ENCODE data around the gene MCC.

MCC gene

DNA sequence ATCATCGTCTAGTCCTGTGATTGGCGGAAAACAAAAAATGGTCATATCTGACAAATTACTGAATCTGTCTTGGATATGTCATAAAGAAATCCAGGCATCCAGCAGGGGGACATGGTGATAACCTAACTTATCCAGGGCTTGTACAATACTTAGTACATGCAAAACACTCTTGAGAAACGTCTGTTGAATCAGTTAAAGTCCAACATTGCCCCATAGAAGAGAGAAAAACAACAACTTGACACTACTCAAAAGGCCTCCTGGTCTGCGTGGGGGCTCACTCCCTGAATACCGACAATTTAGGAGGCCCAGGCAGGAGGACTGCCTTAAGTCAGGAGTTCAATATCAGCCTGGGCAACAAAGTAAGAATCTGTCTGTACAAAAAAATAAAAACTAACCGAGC lies 294.1 kb downstream of the MCC start:
- no peak for DNase-seq

DNA sequence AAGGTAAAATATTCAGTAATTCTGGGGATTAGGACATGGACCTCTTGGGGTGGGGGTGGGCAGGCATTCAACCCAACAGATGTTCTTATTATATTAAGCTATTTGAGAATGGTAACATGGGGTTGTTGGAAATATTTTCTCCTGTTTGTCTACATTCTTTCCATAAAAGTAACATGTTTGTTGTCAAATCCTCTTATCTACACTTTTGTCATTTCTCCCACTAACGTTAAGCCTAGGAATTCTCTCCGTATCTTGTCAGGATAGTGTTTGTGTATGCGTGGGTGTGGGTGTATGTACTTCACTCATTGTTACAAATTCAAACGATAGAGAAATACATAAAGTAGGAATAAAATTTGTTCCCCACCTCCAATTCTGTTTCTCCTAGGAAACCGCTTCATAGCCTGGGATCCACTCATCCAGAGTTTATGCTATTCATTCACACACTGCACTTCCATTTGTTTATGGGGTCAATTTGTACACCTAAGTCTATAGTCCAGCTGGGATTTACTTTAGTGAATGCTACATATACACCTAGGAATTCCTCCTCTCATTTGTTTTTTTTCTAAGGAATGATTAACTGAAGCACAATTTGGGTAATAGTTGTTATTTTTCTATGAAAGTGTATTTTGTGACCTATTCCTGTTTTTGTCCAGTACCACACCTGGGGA lies 294.8 kb downstream of the MCC start:
- DNase-seq: no peak

DNA sequence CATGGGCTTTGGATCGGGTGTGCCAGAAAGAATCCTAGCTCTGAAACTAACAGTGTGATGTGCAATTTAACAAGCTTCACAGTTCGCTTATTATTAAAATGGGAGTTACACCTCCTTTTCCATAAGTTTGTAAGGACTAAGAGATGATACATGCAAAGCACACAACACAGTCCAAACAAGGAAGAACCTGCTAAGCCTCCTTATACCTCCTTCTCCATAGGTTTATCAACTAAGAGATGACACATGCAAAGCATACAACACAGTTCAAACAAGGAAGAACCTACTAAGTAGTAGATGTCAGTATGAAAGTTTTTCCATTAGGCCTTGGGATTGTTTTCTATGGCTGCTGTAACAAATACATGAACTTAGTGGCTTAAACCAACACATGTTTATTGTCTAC lies 295.7 kb downstream of the MCC start:
- no peak for DNase-seq

DNA sequence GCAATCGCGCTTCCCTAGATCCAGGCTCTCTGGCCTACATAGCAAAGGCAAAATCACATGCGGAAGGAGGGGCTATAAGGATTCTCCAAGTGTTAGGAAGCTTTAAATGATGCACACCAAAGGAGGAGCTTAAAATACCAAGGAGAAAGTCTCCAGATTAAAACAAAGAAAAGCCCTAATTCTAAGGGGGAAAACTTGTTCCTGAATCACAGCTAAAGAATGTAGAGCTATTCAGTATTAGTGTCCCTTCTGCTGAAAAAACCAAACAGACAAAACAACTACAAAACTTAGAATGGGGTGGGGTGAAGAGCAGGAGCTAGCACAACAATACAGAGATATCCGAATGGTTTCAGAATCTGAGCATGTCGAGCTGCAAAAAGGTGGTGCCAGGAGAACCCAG lies 297.9 kb downstream of the MCC start:
- DNase-seq: no peak

DNA sequence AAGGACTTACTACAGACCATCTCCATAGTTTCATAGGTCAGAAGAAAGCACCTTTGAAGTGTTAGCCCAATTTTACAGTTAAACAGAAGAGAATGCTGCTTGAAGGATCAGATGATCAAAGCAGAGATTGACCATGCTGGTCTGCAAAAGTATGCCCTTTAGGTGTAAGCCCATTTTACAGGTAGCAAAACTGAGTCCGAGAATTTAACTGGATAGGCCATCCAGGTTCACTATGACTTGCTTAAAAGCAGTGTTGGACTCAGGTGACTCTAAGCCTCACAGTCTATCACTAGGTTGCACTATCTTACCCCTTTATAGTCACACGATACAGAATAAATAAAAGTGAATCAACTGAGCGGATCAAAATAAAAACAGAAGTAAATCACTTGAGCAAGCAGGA lies 299.0 kb downstream of the MCC start:
- DNase-seq: no peak

DNA sequence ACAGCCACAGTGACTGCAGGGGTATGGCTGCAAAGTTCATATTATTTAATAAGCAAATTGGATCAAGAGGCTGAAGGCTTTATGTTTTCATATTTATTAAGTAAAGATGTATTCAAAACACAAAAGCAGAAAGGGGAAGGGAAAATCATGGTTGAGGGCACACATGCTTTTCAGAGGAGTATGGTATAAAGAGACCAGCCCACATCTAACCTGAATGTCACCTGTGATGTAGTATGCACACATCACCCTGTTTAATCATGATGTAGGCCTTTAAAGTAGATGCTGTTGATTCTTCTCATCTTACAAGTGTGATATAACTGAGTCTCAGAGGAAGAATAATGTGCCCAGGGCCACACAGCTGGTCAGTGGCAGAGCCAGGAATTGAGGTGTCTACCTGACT lies 299.8 kb downstream of the MCC start:
- DNase-seq: no peak

DNA sequence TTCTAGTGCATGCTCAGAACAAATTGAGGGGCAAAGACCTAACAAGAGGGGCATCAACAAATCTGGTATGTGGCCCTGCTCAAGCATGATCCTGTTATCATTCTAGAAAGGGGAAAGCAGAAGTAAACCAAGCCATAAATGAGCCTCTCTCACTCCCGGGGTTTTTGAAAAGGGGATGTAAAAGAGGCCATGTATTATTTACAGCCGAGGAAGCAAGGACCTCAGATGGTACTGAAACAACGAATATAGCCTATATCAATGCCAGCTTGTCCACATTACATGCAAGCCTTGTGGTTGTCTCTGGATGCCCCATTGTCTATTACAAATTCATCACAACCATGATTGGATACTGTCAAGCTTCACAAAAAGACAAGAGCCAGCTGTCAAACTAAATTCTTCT lies 300.3 kb downstream of the MCC start:
- no peak for DNase-seq

DNA sequence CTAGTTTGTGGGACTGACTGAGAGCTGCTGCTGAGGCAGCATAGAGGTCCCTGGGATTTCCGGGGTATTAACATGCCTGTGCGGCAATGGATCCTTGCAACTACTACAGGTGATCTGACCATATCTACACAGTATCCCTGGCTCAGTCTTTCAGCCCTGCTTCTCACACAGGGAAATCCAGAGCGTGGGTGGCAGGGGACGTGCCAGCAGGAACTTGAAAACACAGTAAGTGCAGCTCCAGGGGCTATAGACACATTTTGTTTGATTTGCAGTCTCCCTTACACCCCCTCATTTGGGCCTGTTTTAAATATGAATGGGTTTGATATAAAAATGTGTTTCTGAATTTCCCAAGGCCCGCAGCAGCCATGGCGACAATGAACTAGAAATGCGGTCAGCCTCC lies 302.2 kb downstream of the MCC start:
- DNase-seq: no peak

DNA sequence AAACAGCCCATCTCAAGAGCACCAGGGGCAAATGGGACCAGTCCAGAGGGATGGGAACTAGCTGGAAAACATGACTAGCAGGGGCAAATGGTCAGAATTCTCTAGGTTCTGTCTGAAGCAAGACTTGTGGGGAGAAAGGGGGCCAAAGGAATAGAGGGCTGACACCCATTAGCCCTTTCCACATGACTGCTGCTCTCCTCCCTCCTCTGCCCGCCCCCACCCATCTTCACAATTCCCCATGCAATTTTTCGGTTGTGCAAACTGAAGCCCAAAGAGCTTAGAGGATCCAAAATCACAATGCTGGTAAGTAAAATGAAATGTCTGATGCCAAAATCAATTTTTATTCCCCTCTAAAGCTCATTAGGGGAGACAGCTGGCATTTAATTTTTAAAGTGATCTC lies 304.6 kb downstream of the MCC start:
- no peak for DNase-seq

DNA sequence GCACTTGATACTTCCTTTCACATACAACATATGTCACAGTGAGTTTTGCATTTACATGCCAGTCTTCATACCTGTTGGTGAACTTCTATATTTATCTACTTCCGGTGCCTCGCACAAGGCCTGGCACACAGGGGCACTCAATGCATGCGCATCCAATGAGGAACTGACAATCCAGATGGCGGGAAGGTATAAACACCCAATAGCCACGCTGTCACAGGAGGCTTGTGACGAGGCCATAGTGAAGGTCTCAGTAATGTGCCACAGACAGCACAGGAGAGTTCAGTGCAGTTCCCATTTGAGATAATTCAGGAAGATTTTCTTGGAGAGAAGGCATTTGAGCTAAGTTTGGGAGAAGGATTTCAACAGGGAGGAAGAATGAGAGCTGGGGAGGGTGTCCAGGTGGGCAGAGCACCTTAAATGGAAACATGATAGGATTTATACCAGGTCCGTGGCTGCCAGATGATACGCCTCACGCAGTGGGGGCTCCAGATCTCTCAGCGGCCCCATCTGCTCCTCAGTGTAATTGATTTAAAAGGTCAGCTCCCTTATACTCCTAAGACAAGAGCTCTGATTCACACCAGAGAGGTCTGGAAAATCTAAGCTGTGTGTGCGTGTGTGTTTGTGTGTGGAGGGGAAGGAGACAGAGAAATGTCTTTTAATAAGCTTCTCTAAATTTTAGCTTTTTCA lies 305.5 kb downstream of the MCC start:
- DNase-seq: no peak

DNA sequence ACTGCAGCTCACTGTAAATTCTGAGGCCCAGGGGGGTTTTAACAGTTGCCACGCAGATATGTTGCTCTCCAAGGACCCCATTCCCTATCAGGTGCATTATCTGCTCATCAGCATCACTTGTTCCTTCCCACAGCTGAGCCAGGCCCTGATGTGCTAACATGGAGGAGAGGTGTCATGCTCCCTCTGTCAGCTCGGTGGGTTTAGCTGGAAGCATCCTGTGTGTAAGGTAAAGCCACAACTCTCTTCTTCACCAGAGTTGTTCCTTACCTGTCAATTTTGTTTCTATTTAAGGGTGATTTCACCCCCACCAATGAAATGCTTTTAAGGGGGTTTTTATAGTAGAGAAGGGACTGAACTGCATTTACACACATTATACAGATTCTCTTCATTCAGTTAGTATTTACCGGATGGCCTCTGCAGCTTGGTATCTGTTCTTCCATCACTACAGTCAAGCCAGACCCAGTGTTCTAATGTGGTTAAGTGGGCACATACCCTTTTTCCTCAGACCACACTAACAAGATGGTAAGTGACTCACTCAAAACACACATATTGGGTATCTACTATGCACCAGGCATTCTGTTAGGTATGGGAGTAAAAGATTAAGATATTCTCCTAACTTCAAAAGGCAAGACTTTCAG lies 306.3 kb downstream of the MCC start:
- DNase-seq: no peak

DNA sequence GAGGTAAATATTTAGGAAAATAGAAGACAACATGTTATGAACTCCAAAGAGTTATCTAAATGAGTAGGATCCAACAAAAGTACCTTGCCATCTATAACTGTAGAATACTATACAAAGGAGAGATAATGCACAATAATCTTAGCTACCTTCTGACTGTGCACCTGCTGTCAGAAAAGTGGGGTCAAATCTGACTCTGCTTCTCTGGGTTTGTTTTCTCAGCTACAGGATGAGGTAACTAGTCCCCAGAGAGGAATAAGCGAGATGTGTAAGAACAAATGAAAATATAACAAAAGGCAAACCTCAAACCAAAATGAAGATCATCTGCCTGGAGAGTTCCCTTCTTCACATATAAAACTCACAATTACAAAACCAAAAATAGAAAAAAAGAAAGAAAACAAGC lies 306.8 kb downstream of the MCC start:
- no peak for DNase-seq

DNA sequence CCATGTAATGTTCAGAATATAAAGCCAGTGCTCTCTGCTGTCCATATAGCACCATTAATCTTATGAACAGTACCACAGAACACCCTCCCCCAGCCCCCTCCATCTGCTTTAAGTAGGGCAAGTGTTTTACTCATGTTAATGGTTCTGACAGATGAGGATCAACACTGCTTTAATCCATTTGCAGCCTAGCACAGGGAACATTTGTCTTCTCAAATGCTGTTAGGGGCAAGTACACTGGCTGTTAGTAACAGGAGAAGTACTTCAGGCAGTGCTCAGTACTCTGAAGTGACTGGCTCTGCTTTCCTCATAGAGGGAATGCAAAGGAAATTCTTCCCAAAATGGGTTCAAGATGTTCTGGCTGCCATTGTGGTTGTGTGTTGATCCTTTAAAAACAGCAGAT lies 309.1 kb downstream of the MCC start:
- DNase-seq: no peak

DNA sequence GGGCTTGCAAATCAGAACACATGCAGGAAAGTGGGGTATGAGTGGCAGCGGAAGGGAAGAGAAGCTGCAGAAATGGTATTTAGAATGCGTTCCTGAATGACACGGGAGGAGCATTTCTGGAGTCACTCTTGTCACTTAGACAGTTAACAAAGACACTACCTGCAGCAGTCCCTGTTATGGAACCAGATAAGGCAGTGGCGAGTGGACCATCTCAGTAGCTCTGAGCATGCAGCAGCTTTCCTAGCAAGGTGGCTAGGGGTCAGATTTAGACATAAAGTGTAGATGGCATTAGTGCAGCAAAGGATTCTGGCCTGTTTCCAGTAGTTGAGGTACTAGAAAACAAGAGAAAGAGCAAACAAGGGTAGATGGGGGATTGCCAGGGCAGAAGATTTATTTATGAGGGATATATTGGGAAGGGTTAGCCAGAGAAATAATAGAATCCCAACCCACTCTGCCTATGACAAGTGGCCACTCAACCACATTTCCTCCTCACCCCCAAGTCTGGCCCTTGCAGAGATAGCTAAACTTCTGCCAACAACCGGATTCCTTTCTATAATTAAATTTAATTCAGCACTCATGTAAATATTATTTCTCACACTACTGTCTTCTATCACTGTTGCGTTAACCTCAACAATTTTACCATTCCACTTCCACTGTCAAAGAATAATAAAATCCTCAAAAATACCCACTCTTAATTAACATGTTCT lies 310.0 kb downstream of the MCC start:
- no peak for DNase-seq

DNA sequence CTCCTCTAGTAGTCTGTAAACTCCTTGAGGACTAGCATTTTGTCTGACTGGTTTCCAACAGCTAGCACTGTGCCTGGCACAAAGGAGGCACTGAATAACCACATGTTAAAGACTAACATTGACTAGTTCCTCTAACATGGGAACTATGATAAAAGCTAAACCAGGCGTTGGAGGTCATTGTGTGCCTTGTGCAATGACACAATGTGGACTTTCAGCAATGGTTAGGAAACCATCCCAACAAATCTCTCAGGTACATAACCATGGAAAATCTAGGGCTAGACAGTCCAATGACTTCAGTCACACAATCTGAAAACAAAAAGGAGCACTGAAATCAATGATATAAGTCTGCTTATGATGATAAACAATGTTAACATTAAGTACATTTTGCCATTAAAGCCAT lies 311.0 kb downstream of the MCC start:
- DNase-seq: no peak

DNA sequence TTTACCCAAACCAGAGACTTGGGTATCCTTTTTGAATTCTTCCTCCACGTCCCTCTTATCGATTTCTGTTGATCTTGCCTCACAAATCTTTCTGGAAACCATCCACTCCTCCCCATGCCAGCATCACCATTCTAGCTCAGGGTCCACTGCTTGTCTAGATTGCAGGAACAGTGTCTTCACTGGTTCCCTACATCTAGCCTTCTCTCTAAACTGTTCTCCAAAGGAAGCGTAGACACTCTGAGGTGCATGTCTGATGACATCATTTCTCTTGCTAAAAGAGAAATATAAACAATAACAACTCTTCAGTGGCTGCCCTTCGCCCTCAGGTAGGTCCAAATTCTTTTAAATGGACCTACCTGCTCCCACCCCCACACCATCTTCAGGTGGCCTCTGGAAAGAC lies 311.5 kb downstream of the MCC start:
- no peak for DNase-seq

DNA sequence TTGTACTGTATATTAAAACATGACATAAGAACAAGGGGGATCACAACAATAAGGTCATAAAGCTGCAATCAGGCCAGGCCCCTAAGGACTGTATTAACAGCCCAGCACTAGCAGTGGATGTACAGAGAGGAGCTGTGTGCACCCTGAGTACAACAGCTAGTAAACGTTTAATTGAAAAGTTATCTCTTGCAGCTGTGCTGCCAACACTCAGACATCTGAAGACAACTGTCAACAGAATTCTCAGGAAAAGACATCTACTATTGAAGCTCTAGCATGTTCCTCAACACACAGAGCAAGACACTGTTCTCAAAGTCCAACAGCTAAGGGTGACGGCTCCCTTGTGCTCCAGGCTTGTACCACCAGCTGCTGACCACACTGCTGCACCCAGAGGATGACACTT lies 312.1 kb downstream of the MCC start:
- DNase-seq: no peak

DNA sequence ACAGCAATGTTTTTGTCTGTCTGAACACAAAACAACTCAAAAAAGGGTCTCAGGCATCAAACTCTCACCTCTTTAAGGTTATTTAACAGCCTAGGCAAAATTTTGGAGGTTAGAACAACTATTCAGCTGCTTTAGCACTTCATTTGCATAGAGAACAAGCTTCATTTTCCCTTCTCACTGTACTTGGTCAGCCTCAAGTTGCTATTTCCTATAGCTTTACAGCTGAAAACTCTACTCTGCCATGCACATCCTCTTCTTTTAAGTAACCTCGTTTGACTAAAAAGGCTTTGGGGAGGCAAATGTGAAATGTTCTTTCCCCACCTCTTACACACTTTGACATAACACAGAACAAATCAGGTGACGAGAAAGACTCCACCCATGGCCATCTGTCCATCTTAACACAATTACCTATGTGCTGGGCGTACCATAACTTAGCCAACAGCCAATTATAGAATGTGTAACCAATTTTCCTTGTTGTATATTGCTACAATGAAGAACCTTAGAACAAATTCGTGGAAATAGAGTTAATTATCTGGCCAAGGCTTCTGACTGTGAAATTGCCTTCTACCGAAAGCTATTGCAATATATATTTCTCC lies 315.9 kb downstream of the MCC start:
- no peak for DNase-seq

DNA sequence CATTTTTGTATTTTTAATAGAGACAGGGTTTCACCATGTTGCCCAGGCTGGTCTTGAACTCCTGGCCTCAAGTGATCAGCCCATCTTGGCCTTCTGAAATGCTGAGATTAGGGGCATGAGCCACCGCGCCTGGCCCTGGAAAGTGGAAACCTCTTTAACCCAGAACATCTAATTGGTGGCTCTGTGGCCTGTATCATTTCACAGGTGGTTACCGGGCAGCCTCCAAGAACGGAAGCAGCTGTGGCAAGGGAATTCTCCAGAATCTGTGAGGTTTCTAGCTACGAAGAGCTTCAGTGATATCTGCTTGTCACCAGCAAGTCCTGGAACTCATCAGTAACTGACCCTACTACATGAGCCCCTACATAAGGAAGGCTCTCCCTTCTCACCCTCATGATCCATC lies 316.7 kb downstream of the MCC start:
- no peak for DNase-seq

DNA sequence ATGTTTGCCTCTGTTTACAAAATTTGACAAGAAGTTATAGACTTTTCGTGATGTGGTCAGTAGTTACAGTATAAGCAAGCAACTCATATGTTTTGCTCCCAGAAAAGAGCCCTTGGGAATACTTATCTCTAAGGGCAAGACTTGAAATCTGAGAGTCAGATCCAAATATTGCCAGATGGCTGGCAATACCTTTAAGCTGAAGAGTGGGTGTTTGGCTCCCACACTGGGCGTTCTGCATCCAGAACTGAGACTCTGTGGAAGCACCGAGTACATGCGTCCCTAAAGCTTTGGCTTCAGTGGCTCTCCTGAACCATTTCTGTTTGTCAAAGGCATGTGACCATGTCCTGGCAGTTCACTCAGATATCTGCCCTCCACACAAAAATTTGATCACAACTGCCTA lies 317.5 kb downstream of the MCC start:
- DNase-seq: no peak

DNA sequence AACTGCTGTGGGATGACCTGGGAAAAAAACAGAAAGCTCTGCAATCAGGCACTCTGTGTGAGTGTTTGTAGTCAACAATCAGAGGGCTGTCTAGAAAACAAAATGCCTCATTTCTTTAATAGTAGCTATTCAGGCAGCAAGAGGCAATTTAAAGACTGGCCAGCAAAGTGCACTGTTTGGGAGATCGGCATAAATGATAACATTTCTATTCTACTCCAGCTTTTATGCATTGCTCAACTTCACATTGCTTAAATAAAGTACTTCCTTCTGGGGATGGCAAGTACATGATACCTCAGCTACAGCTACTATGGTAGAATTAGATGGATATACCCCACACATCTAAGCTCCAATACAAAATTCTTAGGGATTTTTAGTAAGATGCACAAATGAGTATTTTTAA lies 318.5 kb downstream of the MCC start:
- no peak for DNase-seq

DNA sequence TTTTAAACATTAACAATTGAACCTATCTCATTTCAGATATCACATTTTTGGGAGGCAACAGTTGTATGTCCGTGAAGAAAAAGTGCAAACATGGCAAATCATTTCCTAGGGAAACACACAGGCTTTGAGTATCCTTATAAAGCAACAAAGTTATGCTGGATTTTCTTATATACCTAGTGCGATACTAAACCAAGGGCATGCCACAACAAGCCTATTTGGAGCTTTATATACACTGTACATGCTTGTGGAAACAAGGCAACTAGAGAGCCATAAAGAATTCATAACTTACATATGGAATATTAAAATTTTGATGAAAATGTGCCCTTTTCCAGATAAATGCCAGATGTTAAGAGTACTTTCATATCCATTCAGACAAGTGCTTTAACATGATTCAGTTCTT lies 320.3 kb downstream of the MCC start:
- DNase-seq: no peak

DNA sequence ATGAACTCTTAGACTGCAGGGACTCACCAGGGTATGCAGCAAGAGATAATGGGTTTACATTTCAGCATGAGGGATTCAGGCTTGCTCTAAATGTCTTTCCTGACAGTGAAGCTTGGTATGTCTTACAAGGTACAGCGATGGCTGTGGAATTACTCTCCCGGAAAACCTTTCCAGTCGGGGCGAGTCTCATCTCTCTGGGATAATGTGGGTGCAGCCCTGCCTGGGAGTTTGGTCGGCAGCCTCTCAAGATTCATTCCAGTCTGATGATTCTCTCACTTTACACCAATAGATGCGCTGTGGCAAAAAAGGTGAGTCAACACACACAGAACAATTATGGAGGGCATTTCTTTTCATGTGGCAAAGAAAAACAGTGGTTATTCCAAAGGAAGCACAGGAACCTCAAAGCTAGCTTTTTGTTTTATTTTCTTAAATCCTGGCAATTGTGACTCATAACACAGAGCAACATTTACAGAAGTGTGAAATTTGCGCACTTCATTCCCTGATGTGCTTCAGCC lies 321.3 kb downstream of the MCC start:
- no peak for DNase-seq
